IPS DF 6.9 (cell line): Measurements from ENCODE around the gene UHRF1.
"Not testable (repeated sequence)": the region's sequence is repeated elsewhere in the genome, so short reads cannot be mapped to it uniquely, and the experiment has no call there.

Experiments used
- DNase-seq: peaks from one replicate; pipeline ENCODE4 v3.0.0-alpha.2; 2013; ENCODE audit warnings: low read depth, low spot score
- H3K27ac ChIP-seq: one replicate; pipeline ENCODE4 v1.5.1; 2013; ENCODE audit warnings: low read length, control low read depth
- H3K27me3 ChIP-seq: 2 replicates; pipeline ENCODE4 v1.6.1; 2013; ENCODE audit warnings: mild to moderate bottlenecking, low read length; ENCODE audit not compliant: control insufficient read depth, insufficient read depth
- H3K36me3 ChIP-seq: 2 replicates; pipeline ENCODE4 v1.6.1; 2013; ENCODE audit warnings: low read length; ENCODE audit not compliant: control insufficient read depth, insufficient read depth
- H3K4me1 ChIP-seq: 2 replicates; pipeline ENCODE4 v1.6.1; 2013; ENCODE audit warnings: low read length; ENCODE audit not compliant: control insufficient read depth, insufficient read depth
- H3K4me3 ChIP-seq: 2 replicates; pipeline ENCODE4 v1.5.1; 2013; ENCODE audit warnings: mild to moderate bottlenecking, low read length
- H3K9me3 ChIP-seq: 2 replicates; pipeline ENCODE4 v1.6.1; 2013; ENCODE audit warnings: low read length, inconsistent platforms; ENCODE audit not compliant: control insufficient read depth, insufficient read depth
- WGBS: extraction: QIAGEN DNeasy Blood & Tissue Kit; methylation state at CpG from one replicate; pipeline ENCODE4 v1.1.7; 2013; ENCODE audit warnings: mixed read lengths, missing lambda C conversion rate; ENCODE audit not compliant: insufficient read length, insufficient coverage; 5-methylcytosine and 5-hydroxymethylcytosine counted together

The UHRF1 gene

DNA sequence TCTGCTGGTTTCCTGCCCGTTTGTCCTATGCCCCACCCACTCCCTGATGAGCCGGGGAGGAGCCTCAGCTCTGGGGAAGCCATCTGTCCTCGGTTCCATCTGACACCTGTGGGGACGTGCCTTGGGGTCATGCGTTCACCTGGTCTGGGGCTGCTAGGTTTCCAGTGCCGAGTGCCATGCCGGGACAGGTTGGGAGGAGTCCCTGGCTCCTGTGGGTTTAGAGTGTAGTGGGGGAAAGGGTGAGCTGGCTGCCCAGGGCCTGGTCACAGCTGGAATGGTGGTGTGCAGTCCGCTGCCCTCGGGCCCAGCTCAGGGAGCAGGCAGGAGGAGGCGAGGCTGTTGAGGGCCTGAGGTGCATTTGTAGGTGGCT, 62.1 kb downstream of the UHRF1 start:
- Histone ChIP-seq H3K27ac (no peak overlapping the region), H3K4me3 (no peak overlapping the region), H3K36me3 (no peaks in the 10 kb centered on the region), H3K4me1 (peaks cover 4% of the 10 kb centered on the region; the same call in 1 of the 2 replicates), H3K27me3 (no peaks in the 10 kb centered on the region), H3K9me3 (no peaks in the 10 kb centered on the region; the same call in 1 of the 2 replicates)
- no CpG with 5 or more reads among the region's 10 CpGs for WGBS
- no peak for DNase-seq

DNA sequence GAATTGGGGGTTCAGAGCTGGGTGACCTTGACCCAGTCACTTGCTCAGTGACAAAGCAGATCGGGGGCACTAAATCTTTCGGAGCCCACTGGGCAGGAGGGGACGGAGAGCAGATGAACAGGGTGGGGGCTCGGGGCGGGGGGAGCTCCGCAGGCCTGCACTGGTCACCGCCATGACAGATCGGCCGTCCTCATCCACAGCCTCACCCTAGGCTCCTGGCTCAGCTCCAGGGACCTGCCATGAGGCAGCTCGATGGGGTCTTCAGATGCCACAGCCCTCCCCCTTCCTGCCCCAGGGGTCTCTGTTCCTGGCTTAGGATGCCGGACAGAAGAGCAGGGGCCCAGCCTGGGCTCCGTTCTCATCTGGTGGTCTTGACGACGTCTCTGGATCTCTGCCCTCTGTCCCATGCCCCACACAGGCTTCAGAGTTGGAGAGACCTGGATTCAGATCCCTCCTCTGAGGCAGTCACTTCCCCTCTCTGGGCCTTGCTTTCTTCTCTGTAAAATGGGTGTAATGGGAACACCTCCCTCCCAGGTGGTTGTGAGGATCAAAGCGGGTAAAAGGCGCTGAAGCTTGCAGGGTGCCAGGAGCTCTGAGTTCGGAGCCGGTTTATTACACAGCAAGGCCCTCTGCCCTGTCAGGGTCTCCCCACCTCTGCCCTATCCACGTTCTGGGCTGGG, 62.7 kb downstream of the UHRF1 start:
- Histone ChIP-seq H3K27me3 (no peaks in the 10 kb centered on the region), H3K4me1 (peaks cover 4% of the 10 kb centered on the region; the same call in 1 of the 2 replicates), H3K36me3 (no peaks in the 10 kb centered on the region), H3K4me3 (no peak overlapping the region), H3K27ac (no peak overlapping the region), H3K9me3 (no peaks in the 10 kb centered on the region; the same call in 1 of the 2 replicates)
- DNase-seq, result no peak
- WGBS, result no CpG with 5 or more reads among the region's 19 CpGs

DNA sequence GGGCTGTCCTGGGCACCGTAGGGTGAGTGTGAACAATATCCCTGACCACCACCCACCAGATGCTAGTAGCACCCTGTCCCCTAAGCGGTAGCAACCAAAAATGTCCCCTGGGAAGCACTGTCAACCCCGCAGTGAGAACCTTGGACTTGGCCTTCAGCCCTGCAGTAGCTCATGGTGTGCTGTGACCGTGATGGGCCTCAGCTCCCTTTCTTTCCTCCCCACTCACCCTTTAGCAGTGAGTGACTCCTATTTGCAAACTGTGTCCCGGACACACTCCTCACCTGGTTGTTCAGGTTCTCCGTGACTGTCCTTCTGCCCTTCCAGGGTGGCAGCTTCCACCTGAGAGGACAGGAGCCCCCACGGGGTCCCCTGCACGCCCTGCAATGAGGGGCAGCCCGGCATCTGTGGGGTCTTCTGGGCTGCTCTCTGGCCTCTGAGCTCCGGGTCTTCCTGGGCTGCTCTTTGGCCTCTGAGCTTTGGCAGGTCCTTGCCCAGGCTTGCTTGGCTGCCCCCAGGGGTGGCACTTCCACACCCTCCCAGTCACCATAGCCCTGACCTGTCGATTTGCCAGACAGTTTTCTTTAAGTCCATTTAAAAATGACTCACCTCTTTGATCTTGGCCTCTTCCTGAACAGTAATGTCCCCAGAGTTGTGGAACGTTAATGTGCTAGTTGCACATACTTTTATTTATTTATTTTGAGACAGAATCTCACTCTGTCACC, 63.4 kb downstream of the UHRF1 start:
- DNase-seq, result no peak
- WGBS, result no CpG with 5 or more reads among the region's 12 CpGs
- no peak overlapping the region for H3K27ac ChIP-seq
- no peaks in the 10 kb centered on the region for H3K36me3 ChIP-seq
- no peaks in the 10 kb centered on the region; the same call in 1 of the 2 replicates for H3K9me3 ChIP-seq
- peaks cover 4% of the 10 kb centered on the region; the same call in 1 of the 2 replicates for H3K4me1 ChIP-seq
- H3K27me3 ChIP-seq, result no peaks in the 10 kb centered on the region
- no peak overlapping the region for H3K4me3 ChIP-seq

DNA sequence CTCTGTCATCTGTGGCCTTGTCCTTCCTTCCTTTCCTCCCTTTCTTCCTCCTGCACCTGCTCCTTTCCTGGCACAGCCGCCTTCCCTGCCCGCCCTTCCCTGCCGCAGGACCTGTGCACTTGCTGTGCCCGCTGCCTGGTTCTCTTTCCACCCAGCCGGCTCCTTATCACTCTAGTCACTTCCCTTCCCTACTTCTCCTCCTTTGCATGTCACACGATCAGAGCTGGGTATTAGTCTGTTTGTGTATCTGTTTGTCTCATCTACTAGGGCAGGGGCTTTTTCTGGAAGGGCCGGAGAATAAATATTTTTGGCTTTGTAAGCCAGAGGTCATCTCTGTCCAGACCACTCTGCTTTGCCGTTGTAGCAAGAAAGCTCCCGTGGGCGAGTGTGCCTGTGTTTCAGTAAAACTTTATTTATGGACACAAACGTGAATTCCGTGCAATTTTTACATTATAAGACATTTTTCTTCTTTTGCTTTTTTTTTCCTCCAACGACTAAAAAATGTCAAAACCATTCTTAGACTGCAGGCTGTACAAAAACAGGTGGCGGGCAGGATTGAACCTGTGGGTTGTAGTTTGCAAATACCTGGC, 65.7 kb downstream of the UHRF1 start:
- no peak overlapping the region for H3K27ac ChIP-seq
- no peak overlapping the region for H3K4me3 ChIP-seq
- H3K9me3 ChIP-seq, result no peaks in the 10 kb centered on the region
- no peaks in the 10 kb centered on the region for H3K36me3 ChIP-seq
- peaks cover 4% of the 10 kb centered on the region; the same call in 1 of the 2 replicates for H3K4me1 ChIP-seq
- H3K27me3 ChIP-seq, result no peaks in the 10 kb centered on the region
- DNase-seq, result no peak
- no CpG with 5 or more reads among the region's 14 CpGs for WGBS

DNA sequence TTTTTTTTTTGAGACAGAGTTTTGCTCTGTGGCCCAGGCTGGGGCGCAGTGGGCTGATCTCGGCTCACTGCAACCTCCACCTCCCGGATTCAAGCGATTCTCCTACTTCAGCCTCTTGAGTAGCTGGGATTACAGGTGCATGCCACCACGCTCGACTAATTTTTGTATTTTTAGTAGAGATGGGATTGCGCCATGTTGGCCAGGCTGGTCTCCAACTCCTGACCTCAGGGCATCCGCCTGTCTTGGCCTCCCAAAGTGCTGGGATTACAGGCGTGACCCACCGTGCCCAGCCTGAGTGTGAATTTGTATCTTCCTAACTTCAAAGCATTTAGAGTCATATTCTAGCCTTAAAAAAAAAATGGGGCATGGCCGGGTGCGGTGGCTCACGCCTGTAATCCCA, 66.3 kb downstream of the UHRF1 start:
- H3K36me3 ChIP-seq, H3K27ac ChIP-seq, DNase-seq, H3K4me1 ChIP-seq, H3K4me3 ChIP-seq, H3K9me3 ChIP-seq, H3K27me3 ChIP-seq: not testable (repeated sequence)
- WGBS, result no CpG with 5 or more reads among the region's 13 CpGs

DNA sequence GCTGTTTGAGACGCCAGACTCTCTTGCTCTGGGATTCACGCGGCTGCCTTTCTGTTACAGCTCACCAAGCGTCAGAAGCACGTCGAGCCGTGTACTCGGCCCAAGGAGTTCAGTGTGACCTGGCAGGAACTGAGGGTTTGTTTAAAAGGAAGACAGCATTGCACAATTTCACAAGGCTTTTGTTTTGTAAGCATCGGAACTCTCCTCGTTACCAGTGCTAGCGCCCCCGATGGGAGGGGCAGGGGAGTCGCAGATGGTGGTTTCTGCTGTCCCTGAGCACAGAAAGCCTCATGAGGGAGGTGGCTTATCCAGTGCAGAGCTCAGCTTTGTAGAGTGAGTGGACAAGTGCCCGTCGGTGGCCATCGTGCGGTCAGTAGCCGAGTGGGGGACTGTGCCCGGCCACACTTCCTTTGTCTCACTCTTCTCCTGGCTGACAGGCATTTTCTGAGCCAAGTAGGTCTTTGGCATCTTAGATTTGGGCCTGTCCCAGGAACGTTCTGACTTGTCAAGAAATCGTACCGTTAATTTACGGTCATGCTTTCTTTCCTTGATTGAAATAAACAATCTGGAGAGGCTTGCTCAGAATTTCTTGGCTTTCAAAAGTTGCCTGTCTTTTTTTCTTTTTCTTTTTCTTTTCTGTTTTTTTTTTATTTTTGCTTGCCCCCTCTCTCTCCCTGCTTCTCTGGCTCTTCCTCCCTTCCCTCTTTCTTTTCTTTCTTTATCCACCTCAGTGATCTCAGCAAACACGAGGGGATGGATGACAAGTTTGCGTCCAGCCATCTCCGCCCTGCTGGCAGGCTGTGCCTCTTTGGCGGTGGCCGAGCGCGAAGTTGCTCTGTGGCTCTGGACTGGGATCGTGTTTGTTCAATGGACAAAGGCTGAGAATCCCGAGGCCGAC, 67.3 kb downstream of the UHRF1 start:
- peaks cover under 1% of the 10 kb centered on the region; the same call in 1 of the 2 replicates for H3K4me1 ChIP-seq
- H3K36me3 ChIP-seq, result no peaks in the 10 kb centered on the region
- DNase-seq, result no peak
- H3K9me3 ChIP-seq, result no peaks in the 10 kb centered on the region
- H3K4me3 ChIP-seq, result no peak overlapping the region
- no CpG with 5 or more reads among the region's 33 CpGs for WGBS
- no peak overlapping the region for H3K27ac ChIP-seq
- H3K27me3 ChIP-seq, result no peaks in the 10 kb centered on the region

DNA sequence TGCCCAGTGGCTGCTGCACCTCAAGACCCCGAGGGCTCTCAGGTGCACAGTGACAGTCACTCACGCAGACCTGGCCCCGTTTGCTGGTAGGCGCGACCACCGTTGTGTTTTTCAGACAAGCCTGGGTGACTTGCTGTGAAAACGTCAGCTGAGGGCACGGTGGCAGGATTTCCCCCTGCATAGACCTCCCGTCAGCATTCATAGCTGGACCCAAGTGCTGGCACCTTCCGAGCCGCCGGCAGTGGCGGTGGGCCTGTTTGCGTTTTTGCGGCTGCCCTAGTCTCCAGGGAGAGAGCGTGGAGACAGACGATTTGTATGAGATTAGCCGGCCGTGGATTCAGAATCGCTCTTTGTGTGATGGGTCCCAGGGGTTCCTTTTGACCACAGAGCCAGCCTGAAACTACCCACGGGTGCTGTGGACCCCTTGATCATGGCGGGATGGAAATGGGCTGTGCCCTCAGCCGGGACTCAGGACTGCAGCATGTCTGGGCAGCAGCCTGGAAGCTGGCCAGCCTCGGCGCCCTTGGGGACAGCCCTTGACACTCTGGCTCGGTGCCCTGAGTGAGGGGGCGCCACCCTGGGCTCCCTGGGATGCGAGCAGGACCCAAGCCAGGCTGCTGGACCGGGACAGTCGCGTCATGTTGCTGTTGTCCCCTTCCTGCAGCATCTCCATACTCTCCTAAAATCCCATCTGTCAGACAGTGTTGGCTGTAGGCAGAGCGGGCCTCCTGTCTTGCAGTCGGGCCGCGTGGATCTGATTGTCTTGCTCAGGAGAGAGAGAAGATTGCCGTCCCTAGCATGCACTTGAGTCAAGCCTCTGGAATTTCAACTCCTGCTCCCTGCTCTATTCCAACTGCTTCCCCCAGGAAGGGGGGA, 68.2 kb downstream of the UHRF1 start:
- Histone ChIP-seq H3K27ac (no peak overlapping the region), H3K9me3 (no peaks in the 10 kb centered on the region), H3K4me3 (no peak overlapping the region), H3K36me3 (no peaks in the 10 kb centered on the region), H3K4me1 (no peaks in the 10 kb centered on the region; the same call in 1 of the 2 replicates), H3K27me3 (no peaks in the 10 kb centered on the region)
- no peak for DNase-seq
- no CpG with 5 or more reads among the region's 36 CpGs for WGBS

DNA sequence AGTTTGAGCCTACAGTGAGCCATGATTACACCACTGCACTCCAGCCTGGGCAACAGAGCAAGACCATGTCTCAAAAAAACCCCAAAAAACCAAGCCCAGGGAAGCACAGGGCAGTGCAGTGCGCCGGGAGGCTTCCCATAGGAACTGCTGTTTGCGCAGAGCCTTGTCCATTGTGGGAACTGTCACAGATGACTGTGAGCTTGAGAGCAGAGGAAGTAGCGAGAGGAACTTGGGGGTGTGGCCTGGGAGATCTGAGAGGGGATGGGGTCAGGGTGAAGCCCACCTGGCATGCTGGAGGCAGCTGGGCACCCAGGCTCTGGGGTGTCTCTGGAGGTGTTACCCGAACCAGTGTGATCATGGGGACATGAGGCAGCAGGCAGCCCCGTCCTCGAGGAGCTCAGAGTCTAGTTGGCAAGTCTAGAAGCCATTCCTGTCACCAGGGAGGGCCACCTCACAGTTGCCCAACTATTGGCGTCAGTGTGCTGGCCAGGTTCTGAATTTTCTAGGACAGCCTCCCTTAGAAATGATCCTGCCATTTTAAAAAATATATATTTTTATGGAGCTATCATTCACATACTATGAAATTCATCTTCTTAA, 70.0 kb downstream of the UHRF1 start:
- H3K4me1 ChIP-seq, result no peaks in the 10 kb centered on the region; the same call in 1 of the 2 replicates
- H3K36me3 ChIP-seq, result no peaks in the 10 kb centered on the region
- H3K9me3 ChIP-seq, result no peaks in the 10 kb centered on the region
- no peak for DNase-seq
- H3K4me3 ChIP-seq, result no peak overlapping the region
- H3K27ac ChIP-seq, result no peak overlapping the region
- H3K27me3 ChIP-seq, result no peaks in the 10 kb centered on the region
- no CpG with 5 or more reads among the region's 8 CpGs for WGBS

DNA sequence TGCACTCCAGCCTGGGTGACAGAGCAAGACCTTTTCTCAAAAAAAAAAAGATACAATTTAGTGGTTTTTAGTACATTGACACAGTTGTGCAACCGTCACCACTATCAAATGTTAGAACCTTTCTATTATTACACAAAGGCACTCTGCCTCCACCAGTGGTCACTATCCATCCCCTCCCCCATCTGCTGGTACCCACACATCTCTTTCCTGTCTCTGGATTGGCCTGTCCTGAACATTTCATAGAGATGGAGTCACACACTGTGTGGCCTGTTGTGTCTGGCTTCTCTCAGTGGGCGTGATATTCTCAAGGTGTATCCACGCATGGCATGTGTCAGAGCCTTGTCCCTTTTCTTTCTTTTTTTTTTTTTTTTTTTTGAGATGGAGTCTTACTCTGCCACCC, 70.8 kb downstream of the UHRF1 start:
- no peak for DNase-seq
- H3K36me3 ChIP-seq, result no peaks in the 10 kb centered on the region
- H3K27me3 ChIP-seq, result no peaks in the 10 kb centered on the region
- H3K27ac ChIP-seq, result no peak overlapping the region
- no CpG with 5 or more reads among the region's 3 CpGs for WGBS
- no peaks in the 10 kb centered on the region for H3K9me3 ChIP-seq
- H3K4me3 ChIP-seq, result no peak overlapping the region
- H3K4me1 ChIP-seq, result no peaks in the 10 kb centered on the region; the same call in 1 of the 2 replicates
